Activated gamma-delta T cell treated with Interleukin-2 at 50 U/mL for 16 hours (primary cell): ENCODE data around the gene PACRG.

ENCODE experiments used
- DNase-seq: peaks from one replicate; pipeline ENCODE4 v3.0.0-alpha.2; 2020

The PACRG gene

DNA sequence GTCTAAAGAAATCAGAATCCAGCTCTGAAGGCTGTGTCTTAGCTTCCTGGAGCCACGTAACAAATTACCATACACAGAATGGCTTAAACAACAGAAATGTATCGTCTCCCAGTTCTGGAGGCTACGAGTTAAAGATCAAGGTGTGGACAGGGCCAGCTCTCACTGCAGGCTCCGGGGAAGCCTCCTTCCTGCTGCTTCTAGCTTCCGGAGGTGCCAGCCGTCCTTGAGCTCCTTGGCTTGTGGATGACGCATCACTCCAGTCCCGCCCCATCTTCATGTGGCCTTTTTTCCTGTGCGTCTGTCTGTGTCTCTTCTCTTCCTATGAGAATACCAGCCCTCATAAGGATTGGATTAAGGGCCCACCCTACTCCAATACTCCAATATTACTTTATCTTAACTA is 367.6 kb downstream of the PACRG start:
- DNase-seq: no peak

- no peak for DNase-seq
These were observed 371.2 kb downstream of the PACRG start for GRCh38 chr6:163098827-163099479.

DNA sequence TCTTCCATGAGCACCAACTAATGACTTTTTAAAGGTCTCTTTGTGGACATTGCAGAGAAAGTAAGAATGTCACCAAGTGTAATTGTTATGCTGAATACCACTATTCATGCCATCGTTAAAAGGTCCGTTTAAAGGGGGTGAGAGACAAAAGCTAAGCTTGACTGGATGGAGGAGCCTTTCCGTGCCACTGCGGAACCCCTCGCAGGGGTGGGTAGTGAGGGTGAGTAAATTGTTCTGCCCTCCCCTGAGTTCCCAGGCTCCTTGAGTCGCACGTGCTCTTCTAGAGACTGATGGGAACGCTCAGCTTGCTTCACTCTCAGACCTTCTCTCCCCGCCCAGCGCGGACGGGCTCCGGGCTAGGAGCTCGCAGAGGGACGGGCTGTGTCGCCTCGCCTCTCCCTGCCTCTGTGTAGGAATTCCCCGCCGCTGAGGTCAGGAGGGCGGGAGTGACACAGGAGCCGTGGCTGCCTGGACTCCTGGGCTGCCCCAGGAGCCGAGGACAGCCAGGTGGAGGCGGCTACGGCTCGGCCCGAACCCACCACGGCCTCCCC is 371.9 kb downstream of the PACRG start:
- DNase-seq: no peak

DNA sequence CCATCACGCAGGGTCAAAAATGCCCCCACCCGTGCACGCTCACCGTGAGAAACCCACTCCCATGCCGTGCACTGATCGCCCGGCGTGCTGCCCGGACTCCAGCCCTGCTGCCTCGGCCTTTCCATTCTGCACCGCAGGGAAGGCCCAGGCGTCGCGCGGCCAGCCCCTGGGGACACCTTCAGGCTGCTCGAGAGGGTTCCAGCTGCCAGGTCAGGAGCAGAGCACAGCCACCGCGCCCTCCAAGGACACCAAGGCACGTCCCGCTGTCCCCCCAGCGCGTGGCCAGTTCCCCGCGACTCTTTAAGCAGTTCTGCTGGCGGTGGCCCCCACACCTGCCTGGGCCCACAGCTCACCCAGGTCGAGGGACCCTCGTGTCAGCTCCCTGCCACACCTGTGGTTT is 372.5 kb downstream of the PACRG start:
- DNase-seq: no peak

- DNase-seq: no peak
These were observed 385.7 kb downstream of the PACRG start for GRCh38 chr6:163113358-163113962.

DNA sequence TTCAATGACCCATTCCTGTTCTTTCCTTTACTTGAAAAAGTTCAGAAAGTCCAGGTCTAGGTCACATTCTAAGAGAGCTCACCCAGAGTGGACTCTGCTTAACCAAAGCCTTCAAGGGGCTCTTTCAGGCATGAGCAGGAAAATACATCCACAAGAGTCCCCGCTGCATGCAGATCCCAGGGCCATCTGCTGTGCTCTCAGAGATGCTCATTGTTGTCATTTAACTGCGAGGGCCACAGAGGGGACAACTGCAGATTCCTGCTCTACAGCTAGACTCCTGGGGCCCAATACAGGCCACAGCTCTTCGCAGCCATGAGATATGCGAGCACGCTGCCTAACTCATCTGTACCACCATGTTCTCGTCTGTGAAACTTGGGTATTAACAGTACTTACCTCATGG is 391.2 kb downstream of the PACRG start:
- DNase-seq: no peak

DNA sequence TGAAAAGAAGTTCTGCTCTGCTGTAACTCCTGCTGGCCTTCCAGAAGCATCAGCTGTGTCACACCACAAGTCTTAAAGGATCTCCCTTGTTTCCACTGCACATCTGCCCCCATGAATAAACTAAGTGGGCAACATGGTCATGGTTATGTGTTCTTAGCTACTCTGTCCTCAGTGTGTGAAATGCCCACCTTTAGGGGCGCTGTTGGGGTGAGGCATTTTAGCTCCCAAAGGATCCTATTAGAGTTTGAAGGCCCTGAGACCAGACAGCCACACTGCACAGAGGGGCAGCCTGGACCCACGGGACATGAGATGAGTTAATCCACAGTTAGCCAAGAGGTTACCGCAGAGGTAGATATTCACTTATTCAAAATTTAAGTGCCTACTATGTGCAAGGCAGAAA is 392.4 kb downstream of the PACRG start:
- DNase-seq: no peak

DNA sequence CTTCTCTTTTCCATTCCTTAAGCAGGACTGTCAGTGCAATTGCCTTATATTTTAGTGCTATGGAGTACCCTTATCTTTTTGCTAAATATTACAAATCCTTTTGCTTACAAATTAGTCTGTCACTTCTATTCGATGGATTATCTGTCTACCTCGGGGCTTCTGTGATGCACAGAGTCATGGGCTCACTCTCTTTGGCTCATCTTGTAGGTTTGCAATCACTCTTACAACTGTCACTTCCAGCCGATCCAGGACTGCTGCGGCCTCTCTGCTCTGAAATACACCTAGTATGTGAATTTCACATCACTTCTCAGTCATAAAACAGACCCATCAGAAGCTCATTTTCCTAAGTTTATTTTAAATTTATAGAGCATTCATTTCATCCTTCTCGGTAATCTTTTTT is 393.5 kb downstream of the PACRG start:
- DNase-seq: no peak

- DNase-seq: no peak
These were observed 394.6 kb downstream of the PACRG start for GRCh38 chr6:163122365-163122764.

- no peak for DNase-seq
These were observed 395.3 kb downstream of the PACRG start for GRCh38 chr6:163123098-163123497.

DNA sequence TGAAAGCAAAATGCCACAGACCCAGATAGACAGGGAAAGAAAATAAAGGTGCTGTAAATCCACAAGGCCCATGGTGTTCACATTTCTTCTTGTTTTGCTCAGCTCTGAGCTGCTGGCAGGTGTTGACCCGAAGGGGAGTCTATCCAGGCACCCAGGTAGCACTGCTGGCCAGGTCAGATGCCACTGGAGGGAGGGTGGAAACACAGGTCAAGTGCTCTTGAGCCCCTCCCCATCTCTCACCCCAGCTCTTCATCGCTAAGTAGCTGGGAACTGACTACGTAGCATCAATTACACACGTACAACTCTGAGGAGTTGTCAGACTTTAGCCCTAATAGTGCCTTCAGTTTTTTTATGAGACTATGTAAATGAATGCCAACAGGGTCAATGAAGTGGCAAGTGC is 399.0 kb downstream of the PACRG start:
- DNase-seq: no peak

- DNase-seq: no peak
These were observed 399.8 kb downstream of the PACRG start for GRCh38 chr6:163127587-163127986.

DNA sequence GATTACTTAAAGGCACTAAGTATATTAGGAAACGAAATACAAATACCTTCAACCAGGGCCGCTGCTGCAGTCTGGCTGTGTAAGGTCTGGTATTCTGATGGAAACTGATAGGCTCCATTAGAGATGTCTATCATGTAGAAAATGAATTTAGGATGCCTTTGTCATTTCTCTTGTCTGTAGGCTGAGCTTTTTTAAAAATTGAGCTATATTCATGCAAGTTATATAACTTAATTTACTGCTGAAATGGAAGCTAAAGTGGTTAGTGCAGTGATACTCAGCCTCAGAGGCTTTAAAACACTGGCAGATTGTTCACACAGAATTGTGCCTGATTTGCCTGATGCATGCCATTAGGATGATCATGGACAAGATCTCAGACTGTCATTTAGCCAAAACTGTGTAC is 400.6 kb downstream of the PACRG start:
- DNase-seq: no peak

DNA sequence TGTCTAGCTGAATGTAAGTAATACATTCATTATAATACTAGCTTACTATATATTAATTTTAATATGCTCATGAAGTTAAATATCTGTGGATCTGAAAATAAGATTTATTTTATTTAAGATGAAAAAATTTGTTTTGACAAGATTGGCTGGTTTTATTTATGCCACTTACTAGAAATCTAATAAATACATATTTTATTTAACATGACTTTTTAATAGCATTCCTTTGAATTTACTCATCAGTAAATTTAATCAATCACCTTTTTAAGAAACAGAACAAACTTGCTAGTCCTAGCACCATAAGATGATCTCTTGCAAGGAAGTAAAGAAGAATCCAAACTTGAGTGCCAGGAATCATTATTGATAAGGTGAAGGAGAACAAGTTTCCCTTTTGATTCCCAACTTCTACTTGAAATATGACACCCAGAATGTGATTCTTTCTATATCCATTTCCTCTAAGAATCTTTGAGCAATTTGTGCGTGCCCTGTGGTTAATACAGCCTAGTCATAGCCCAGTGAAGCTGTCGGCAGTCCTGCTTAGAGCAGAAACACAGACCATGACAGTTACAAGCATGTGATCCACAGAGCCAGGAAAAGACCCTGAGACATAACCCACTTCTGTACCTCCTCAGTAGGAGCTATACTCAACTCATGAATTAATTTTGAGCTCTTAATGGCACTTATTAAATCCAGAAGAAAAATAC is 404.4 kb downstream of the PACRG start:
- DNase-seq: no peak

DNA sequence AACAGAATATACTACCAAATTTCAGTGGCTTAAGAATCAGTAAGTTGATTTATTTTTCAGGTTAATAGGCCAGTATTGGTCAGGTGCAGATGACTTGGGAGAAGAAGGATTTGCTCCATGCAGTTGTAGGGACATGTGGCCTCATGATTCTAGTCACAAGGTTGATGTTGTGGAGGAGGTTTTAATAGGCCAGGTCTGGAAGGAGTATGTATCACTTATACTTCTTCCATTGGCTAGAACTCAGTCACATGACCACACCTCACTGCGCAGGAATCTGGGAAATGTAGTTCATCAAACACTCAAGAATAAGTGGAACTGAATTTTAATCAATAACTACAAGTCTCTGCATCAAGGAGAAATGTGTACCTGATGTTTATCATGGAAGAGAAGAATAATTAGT is 405.2 kb downstream of the PACRG start:
- no peak for DNase-seq

GRCh38 chr6:163133691-163134090 is 405.9 kb downstream of the PACRG start:
- no peak for DNase-seq

DNA sequence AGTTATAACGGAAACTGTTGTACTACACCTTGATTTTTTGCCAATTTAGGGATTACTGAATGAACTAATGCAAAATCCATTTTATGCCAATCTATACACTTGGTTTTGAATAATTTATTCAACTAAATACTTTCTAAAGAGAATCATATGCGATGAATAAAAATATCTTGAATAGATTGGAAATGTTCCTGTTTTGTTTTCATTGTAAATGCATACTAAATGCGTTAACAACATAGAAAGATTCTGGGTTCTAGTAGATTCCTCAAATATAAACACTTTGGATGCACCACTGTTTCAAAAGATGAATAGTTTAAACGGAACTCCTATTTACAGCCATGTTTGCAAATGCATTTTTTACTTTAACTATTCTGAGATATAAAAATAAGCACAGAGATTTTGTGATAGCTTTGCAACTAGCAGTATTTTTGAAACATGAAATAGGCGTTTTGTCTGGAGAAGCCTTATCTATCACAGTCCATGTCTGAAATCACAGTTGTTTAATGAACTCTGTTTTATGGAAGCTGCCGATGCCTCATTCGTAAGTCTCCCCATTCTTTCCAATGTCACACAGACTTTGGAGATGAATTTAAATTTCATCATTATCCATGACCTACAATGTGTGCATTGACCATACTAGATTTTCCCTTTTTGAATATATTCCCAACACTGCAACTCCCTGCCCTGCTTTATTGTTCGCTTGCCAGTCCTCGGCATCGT is 409.1 kb downstream of the PACRG start:
- no peak for DNase-seq

DNA sequence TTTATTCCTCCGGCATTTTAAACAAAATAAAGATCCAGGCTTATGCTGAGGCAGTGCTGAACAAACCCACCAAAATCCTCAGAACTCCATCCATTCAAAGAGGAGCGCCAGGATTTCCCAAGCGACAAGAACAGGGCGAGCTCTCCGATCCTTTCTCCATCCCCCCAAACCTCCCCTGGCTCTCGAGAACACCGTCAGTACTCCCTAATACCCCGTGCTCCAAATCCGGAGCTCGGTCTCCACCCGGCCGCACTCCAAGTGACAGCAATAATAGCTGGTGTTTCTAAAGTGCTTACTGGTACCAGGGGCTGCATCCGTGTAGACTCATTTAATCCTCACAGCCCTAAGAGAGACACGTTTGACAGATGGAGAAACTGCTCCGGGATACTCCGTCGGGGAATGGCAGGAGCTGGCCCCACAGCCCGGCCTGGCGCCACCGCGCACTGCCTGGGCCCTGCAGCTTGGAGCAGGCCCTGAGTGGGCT is 409.7 kb downstream of the PACRG start:
- DNase-seq: no peak

DNA sequence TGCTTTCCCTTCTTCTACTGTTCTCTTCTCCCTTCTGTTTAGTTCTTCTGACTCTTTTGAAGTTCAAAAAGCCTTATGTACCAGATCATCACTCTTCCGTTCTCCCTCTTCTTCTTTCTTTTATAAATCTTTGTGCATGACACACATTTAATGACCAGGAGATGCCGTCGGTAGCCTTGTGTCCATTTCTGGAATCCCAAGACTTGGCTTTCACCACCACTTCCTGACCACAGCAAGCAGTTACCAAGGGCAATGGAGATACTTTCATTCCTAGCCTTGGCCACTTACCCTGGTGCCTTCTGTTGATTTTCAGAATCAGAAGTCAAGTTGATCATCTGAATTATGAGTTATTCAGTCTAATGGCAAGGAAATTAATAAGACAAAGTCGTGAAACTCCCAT is 418.3 kb downstream of the PACRG start:
- DNase-seq: no peak

GRCh38 chr6:163147994-163148393 is 420.2 kb downstream of the PACRG start:
- no peak for DNase-seq

DNA sequence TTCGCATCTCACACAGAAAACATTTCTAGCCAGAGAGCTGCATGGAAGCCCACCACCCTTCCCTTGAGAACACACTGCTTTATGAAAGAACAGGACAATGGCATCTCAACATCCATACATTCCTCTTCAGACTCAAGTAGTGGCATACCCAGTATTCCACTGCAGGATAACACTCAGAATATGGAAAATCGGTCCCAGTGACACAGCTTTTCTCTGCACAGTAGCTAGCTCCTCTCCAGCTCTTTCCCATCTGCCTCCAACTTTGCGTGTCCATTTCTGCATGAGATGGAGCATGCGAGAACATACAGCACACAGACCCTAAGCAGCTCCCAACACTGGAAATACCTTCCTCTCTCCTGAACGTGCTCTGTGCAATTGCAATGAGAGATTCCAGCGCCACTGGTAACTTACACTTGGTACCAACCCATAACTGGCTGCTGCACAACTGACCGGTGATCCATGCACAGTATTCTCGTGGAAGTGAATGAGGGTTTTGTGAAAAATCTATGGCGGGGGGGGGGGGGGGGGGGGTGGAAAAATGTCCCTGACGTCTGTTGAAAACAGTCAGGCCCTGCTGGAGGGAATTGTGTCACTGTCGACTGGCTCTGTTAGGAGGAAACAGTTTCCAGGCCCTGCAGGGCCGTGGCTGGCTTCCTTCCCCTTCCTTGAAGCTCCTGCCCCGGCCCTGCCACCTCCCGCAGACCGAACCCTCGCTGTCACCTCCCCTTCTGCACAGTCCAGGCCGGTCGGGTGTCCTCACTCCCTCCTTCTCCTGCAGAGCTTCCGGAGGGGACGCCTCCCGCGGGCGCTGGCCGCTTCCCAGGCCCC is 420.9 kb downstream of the PACRG start:
- no peak for DNase-seq

GRCh38 chr6:163149279-163149848 is 421.6 kb downstream of the PACRG start:
- no peak for DNase-seq
